ENCODE results near the gene TSC2.

GRCh38 chr16:2015947-2016208 lies 31.9 kb upstream of the TSC2 start:
- TF ChIP-seq CTCF (IDR thresholded peaks at IDR 0.05) (no peak), EP300 (IDR thresholded peaks at IDR 0.05) (no peak)
